Cerebellar cortex (tissue), 1 donor: ENCODE measurements around the gene SLC6A7.
"Not testable (repeated sequence)": the region's sequence is repeated elsewhere in the genome, so short reads cannot be mapped to it uniquely, and the experiment has no call there.

ENCODE experiments used
- DNase-seq: peaks from one replicate; pipeline ENCODE4 v3.0.0-alpha.2; 2015; ENCODE audit warnings: low spot score

The SLC6A7 gene

GRCh38 chr5:150217873-150218692 is 28.2 kb downstream of the SLC6A7 start:
- DNase-seq: peak; percentile 91

DNA sequence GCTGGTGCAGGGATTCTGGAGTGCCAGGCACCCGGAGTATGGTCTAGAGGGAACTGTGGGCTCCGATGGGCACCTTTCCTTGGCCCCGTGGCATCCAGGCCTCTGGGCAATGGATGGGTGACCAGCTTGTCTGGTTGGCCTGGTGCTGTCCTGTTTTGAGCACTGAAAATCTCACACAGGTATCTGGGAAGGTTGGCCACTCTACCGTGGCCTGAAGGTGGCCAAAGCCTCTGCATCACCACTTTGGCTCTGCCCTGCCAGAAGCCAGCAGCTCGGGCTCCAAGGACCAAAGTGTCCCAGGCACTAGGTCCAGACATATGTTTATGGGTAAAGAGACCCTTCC is 28.8 kb downstream of the SLC6A7 start:
- no peak for DNase-seq

DNA sequence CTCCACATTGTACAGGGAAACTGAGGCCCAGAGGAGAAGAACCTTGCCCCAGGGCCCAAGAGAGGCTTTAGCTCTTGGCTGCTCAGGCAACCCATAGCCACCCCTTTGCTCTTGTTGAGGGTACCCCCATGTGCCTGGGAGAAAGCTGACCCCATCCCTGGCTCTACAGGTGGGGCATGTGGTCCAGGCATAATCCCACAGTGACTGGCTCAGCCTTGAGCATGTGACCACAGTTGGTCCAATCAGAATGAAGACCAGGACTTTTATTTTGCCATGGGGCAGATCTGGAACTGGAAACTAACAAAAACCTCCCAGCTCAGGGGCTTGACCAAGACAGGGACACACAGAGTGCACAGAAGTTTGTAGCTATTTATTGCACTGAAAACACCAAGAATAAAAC is 29.3 kb downstream of the SLC6A7 start:
- DNase-seq: no peak

GRCh38 chr5:150219861-150220260 is 30.0 kb downstream of the SLC6A7 start:
- DNase-seq: no peak

DNA sequence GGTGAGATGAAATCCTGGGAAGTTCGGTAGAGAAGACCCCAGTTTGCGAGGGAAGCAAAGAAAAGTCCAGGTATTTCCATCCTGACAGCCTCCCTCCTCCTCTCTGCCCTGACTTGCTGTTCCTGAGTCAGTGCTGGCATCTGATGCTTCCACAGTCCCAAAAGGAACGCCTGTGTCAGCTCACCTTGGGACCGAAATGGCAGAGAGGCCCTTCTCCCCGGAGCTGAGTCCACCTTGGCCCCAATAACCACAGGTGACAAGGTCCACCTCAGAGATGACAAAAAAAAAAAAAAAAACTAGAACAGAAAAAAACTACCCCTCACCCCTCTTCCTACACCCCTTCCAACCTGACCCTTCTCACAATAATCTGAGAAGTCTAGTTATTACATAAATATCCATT is 31.6 kb downstream of the SLC6A7 start:
- no peak for DNase-seq

- DNase-seq: no peak
Measured at GRCh38 chr5:150222906-150223305, 33.0 kb downstream of the SLC6A7 start.

DNA sequence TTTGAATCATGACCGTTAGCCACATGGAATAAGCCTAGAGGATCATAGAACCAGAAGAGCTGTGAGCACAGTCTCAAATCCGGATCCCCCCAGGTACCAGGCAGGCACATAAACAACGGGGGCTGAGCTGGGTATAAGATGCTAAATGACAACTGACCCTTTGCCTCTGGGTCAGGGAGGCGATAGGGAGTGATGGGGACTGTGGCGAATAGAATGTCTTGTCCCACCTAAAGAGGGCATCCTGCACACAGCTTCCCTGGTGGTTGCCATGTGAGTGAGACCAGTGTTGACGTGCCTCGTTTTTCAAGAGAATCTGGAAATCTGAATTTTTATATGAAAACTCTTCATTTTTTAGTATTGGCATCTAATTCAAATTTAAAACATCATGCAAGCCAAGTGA is 33.6 kb downstream of the SLC6A7 start:
- DNase-seq: no peak

DNA sequence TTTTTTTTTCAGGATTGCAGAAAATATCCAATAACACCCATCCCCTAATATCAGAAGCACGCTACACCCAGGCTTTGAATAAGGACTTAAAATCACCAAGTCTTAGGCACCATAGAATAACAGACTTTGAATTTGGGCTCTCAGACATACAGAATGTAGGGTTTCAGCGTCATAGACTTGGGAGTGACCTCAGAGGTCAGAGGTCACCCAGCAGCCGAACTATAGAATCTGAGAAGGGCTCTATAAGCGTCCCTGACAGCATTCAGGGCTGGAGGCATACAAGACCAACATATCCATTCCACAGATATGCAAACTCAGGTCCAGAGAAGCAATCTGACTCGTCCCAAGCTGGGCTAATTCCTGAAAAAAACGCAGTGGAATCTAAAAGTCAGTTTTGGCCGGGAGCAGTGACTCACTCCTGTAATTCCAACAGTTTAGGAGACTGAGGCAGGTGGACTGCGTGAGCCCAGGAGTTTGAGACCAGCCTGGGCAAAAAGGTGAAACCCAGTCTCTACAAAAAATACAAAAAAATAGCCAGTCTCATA is 34.7 kb downstream of the SLC6A7 start:
- no peak for DNase-seq

DNA sequence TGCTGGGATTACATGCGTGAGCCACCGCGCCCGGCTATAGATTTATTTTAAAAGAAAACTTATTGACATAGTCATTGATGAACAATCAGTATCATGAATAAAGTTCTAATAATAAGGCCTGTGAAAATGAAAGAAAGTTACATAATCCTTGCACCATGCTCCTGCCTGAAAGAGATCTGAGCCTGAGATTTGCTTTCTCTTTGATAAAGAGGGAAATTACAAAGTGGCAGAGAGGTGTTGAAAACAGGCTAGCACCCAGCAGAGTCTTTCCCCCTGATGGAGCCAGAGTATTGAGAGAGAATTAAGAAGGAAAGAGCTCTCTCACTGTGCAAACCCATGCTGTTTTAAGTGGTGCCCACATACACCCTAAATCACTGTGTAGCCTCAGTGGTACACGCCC is 37.2 kb downstream of the SLC6A7 start:
- no peak for DNase-seq

DNA sequence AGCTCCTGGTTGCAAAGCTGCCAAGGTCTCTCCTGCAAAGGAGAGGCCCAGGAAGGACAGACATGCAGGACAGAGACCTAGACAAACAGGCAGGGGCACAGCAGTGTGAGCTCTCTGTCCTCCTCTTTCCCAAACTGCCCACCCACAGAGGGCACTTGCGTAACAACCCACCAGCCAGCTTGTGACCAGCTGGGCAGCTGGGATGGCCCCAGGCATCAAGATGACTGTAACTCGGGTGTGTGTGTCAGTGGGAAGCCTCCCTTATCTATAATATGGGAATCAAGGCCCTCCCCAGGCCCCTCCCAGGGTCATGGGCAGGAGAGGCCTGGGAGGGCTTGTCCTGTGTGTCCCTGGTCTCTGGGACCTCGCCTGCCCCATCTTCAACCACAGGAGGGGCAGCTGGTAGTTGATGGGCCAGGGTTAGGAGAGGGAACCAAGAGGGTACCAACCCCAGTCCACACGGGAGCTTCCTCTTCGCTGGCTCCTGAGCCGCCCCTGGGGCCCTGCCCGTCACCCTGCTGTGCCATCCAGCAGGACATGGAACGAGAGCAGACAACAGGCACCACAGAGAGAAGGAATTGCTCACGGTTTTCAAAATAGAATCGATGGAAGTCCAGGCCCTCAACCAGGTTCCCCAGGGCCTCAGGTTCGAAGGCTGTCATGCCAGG is 37.9 kb downstream of the SLC6A7 start:
- DNase-seq: no peak

GRCh38 chr5:150229571-150229970 is 39.7 kb downstream of the SLC6A7 start:
- DNase-seq: no peak

DNA sequence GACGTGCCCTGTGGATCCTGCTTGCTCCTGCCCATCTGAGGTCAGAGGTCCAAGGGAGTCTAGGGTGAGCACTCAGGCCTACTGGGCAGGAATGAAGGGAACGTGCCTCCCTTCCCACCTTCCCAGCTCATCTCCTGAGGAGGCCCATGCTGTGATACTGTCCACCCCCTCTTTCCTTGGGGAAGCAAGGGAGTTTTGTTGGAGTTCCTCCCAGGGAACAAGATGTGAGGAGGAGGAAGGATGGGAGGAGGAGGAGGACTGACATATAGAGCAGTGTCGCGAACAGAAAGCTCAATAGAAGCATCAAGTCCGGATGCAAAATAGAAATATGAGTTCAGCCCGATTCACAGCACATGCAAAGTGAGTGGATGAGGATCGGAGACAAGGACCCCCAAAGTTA is 41.0 kb downstream of the SLC6A7 start:
- no peak for DNase-seq

- DNase-seq: not testable (repeated sequence)
Measured at GRCh38 chr5:150233706-150234105, 43.8 kb downstream of the SLC6A7 start.

- DNase-seq: no peak
Measured at GRCh38 chr5:150234576-150235499, 45.0 kb downstream of the SLC6A7 start.

GRCh38 chr5:150235500-150235854 is 45.6 kb downstream of the SLC6A7 start:
- DNase-seq: no peak

DNA sequence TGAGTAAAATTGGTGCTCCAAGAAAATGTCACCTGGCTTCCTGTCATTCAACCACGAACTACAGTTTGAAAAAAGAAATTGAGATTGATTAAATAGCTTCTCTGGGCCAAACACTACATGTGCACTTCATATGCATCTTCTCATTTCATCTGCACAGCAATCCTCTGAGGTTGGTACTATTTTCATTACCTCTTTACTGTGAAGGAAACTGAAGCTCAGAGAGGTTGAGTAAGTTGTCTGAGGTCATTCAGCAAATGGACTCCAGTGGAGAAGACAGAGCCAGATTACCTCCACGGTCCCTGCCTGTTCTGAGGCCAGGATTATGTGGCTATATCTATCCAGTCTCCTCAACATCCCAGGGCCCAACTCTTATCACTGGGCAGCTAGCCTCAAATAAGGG is 46.5 kb downstream of the SLC6A7 start:
- DNase-seq: no peak

GRCh38 chr5:150236981-150237754 is 47.3 kb downstream of the SLC6A7 start:
- no peak for DNase-seq

DNA sequence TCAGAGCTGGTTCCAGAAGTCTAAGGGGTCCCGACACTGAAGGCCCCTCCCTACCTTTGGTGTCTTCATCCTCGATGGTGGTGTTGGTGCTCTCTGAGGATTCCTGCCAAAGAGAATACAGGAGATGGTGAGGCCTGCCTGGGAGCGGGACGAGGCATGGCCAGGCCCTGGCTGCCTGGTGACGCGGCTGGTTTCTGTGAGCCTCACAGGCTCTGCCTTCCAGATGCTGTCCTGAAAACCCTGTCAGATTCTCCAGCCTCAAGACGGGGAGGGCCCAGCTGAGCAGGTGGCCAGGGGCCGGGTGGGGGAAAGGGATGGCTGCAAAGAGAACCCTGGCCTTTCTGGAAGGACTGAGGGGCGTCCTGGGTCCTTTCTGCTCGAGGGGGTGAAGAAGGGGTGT is 48.8 kb downstream of the SLC6A7 start:
- no peak for DNase-seq

DNA sequence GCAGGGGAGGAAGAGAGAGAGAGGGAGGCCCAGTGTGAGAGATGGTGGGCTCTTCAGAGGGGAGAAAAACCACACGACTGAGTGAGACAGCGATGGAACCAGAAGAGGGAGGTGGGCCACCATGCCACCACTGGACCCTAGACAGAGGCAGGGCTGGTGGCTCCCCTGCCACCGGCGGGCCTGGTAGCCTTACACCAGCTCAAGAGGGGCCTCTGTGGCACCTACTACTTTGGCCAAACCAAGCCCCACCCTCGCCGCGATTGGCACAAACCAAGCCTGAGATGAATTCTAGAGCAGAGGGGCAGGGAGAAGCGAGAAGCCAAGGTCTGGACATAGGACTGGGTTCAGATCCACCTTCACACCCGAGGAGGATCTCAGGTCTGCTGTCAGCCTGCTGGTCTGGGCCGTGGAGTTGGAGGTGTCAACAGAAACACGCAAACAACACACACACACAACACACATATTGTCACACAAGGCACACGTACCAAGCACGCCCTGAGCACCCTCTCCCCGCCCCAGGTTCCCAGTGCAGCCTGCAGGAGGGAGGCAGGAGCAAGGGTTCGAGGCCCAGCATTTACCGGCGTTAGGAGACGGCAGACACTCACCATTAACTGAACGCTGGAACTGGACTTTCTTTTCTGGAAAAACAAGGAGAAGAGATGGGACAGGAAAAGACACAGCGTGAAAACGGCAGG is 49.4 kb downstream of the SLC6A7 start:
- no peak for DNase-seq

DNA sequence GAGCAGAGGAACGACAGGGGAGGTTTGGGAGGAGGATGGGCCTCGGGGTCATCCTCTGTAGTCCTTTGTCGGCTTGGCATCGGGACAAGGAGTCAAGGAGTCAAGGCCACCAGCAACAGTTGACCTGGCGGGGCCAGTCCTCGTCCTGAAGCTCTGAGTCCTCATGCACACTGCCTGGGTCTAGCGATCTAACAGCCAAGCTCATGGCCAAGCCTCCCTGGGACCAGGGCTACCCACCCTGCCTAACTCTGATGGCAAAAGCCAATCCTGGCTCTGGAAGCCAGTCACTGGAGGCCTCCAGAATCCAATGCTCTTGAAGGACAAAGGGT is 49.9 kb downstream of the SLC6A7 start:
- DNase-seq: no peak
